H9 (cell line): ENCODE data around the gene GABRB3. TPM values are rescaled to one million over a fixed set of nuclear protein-coding genes. Genes with fewer than 3 reads are reported as not detected.

Experiments
- DNase-seq: peaks from one replicate; pipeline ENCODE4 v3.0.0-alpha.2; 2017
- H2AFZ ChIP-seq: one replicate; pipeline ENCODE4 v1.6.1; 2013; ENCODE audit warnings: mild to moderate bottlenecking, low read length, control low read depth, moderate library complexity
- H2AK5ac ChIP-seq: 2 replicates; pipeline ENCODE4 v1.6.1; 2013; ENCODE audit warnings: low read length, control low read depth, mixed read lengths; ENCODE audit not compliant: insufficient read length
- H2BK120ac ChIP-seq: one replicate; pipeline ENCODE4 v1.6.1; 2013; ENCODE audit warnings: low read depth, mild to moderate bottlenecking, low read length, control low read depth, inconsistent platforms; ENCODE audit not compliant: poor library complexity, severe bottlenecking
- H2BK12ac ChIP-seq: 2 replicates; pipeline ENCODE4 v1.6.1; 2013; ENCODE audit warnings: low read length, control low read depth, mixed read lengths, low read depth; ENCODE audit not compliant: insufficient read length
- H2BK15ac ChIP-seq: 2 replicates; pipeline ENCODE4 v1.6.1; 2013; ENCODE audit warnings: low read depth, low read length, control low read depth
- H2BK20ac ChIP-seq: one replicate; pipeline ENCODE4 v1.6.1; 2013; ENCODE audit warnings: low read depth, mild to moderate bottlenecking, low read length, control low read depth, inconsistent platforms; ENCODE audit not compliant: poor library complexity, severe bottlenecking
- H2BK5ac ChIP-seq: 2 replicates; pipeline ENCODE4 v1.6.1; 2013; ENCODE audit warnings: low read length, control low read depth, mixed read lengths; ENCODE audit not compliant: insufficient read length
- H3K14ac ChIP-seq: 2 replicates; pipeline ENCODE4 v1.6.1; 2013; ENCODE audit warnings: low read length, control low read depth; ENCODE audit not compliant: insufficient read depth
- H3K18ac ChIP-seq: 2 replicates; pipeline ENCODE4 v1.6.1; 2013; ENCODE audit warnings: low read depth, mild to moderate bottlenecking, mixed read lengths, low read length, control low read depth; ENCODE audit not compliant: insufficient read length
- H3K23ac ChIP-seq: 2 replicates; pipeline ENCODE4 v1.6.1; 2013; ENCODE audit warnings: low read length, control low read depth, mixed read lengths, low read depth; ENCODE audit not compliant: insufficient read length
- H3K23me2 ChIP-seq: 2 replicates; pipeline ENCODE4 v1.6.1; 2013; ENCODE audit warnings: low read depth, mild to moderate bottlenecking, mixed read lengths, low read length, control low read depth; ENCODE audit not compliant: insufficient read length, poor library complexity, severe bottlenecking
- H3K27ac ChIP-seq: 2 replicates; pipeline ENCODE4 v1.5.1; 2013; ENCODE audit warnings: low read length, control low read depth, mixed read lengths, low read depth; ENCODE audit not compliant: insufficient read length
- H3K27me3 ChIP-seq: 2 replicates; pipeline ENCODE4 v1.6.1; 2013; ENCODE audit warnings: low read length, control low read depth, inconsistent platforms; ENCODE audit not compliant: insufficient read depth
- H3K4ac ChIP-seq: 2 replicates; pipeline ENCODE4 v1.6.1; 2013; ENCODE audit warnings: low read depth, mild to moderate bottlenecking, control low read depth, inconsistent platforms, low read length, moderate library complexity
- H3K4me1 ChIP-seq: 2 replicates; pipeline ENCODE4 v1.6.1; 2013; ENCODE audit warnings: low read length, control low read depth, inconsistent platforms; ENCODE audit not compliant: insufficient read depth
- H3K4me2 ChIP-seq: 2 replicates; pipeline ENCODE4 v1.6.1; 2013; ENCODE audit warnings: low read length, control low read depth, mixed read lengths; ENCODE audit not compliant: insufficient read length, insufficient read depth
- H3K56ac ChIP-seq: 2 replicates; pipeline ENCODE4 v1.6.1; 2013; ENCODE audit warnings: low read depth, mild to moderate bottlenecking, mixed read lengths, low read length, control low read depth; ENCODE audit not compliant: insufficient read length
- H3K79me1 ChIP-seq: 2 replicates; pipeline ENCODE4 v1.6.1; 2013; ENCODE audit warnings: low read depth, mild to moderate bottlenecking, moderate library complexity, low read length, control low read depth, inconsistent platforms; ENCODE audit not compliant: insufficient read depth, poor library complexity, severe bottlenecking
- H3K79me2 ChIP-seq: 2 replicates; pipeline ENCODE4 v1.6.1; 2013; ENCODE audit warnings: low read length, control low read depth, inconsistent platforms; ENCODE audit not compliant: insufficient read depth
- H3K9ac ChIP-seq: 2 replicates; pipeline ENCODE4 v1.6.1; 2013; ENCODE audit warnings: low read length, control low read depth, mixed read lengths; ENCODE audit not compliant: insufficient read length; ENCODE audit errors: extremely low read depth
- H3K9me3 ChIP-seq: one replicate; pipeline ENCODE4 v1.6.1; 2013; ENCODE audit warnings: low read depth, low read length, inconsistent platforms; ENCODE audit not compliant: control insufficient read depth
- H3T11ph ChIP-seq: one replicate; pipeline ENCODE4 v1.6.1; 2013; ENCODE audit warnings: mild to moderate bottlenecking, low read length, control low read depth, inconsistent platforms
- H4K20me1 ChIP-seq: one replicate; pipeline ENCODE4 v1.6.1; 2013; ENCODE audit not compliant: control insufficient read depth, insufficient read length, insufficient read depth
- H4K5ac ChIP-seq: 2 replicates; pipeline ENCODE4 v1.6.1; 2013; ENCODE audit warnings: low read depth, mild to moderate bottlenecking, mixed read lengths, low read length, control low read depth; ENCODE audit not compliant: insufficient read length
- H4K8ac ChIP-seq: replicated peaks from 2 replicates; pipeline ENCODE4 v1.6.1; 2013; ENCODE audit warnings: low read length, control low read depth, mixed read lengths, low read depth; ENCODE audit not compliant: insufficient read length
- H4K91ac ChIP-seq: 2 replicates; pipeline ENCODE4 v1.6.1; 2013; ENCODE audit warnings: low read depth, mild to moderate bottlenecking, moderate library complexity, mixed read lengths, low read length, control low read depth; ENCODE audit not compliant: insufficient read length
- H3K27ac Mint-ChIP-seq, 3 experiments: 2 replicates in 2 of 3; 3 replicates in 1 of 3; pipeline ENCODE4 v1.8.0; 2020 to 2021; ENCODE audit warnings: mixed read lengths in 3 of 3, mild to moderate bottlenecking in 1 of 3, moderate library complexity in 1 of 3
- H3K27me3 Mint-ChIP-seq: 2 replicates; pipeline ENCODE4 v1.8.0; 2021; ENCODE audit warnings: low read depth, mild to moderate bottlenecking, moderate library complexity, mixed read lengths
- H3K36me3 Mint-ChIP-seq, 3 experiments: 2 replicates in 2 of 3; 3 replicates in 1 of 3; pipeline ENCODE4 v1.8.0; 2020 to 2021; ENCODE audit warnings: low read depth in 3 of 3, mixed read lengths in 3 of 3; ENCODE audit not compliant: insufficient read depth in 1 of 3
- H3K4me1 Mint-ChIP-seq, 2 experiments: 2 replicates each; pipeline ENCODE4 v1.8.0; 2020; ENCODE audit warnings: mixed read lengths in 2 of 2
- H3K4me3 Mint-ChIP-seq, 2 experiments: 2 replicates in 1 of 2; 3 replicates in 1 of 2; pipeline ENCODE4 v1.8.0; 2020 to 2021; ENCODE audit warnings: mild to moderate bottlenecking in 2 of 2, mixed read lengths in 2 of 2, moderate library complexity in 1 of 2
- H3K9me3 Mint-ChIP-seq, 2 experiments: 2 replicates in 1 of 2; 3 replicates in 1 of 2; pipeline ENCODE4 v1.8.0; 2020; ENCODE audit warnings: mild to moderate bottlenecking in 2 of 2, mixed read lengths in 2 of 2, moderate library complexity in 1 of 2
- WGBS: extraction: QIAGEN DNeasy Blood & Tissue Kit; methylation state at CpG from one replicate; pipeline ENCODE4 v1.1.7; 2013; ENCODE audit warnings: missing lambda C conversion rate, low lambda C conversion rate, mixed read lengths; ENCODE audit not compliant: insufficient read length; ENCODE audit errors: extremely low coverage; 5-methylcytosine and 5-hydroxymethylcytosine counted together
- total RNA-seq: library from RNA; stranded (reverse); gene quantifications from 2 replicates; pipeline ENCODE4 v1.2.1, GENCODE V29; 2021
- TF ChIP-seq, protein P1 (sequence below): fragments of 200-600 bp; sonication (generic); conservative IDR thresholded peaks from 3 replicates; pipeline ENCODE4 v1.8.0; 2021; ENCODE audit warnings: antibody characterized with exemption, mild to moderate bottlenecking

Gene GABRB3
- total RNA-seq, 1 experiment from 2014 or later, result 98.2 TPM

DNA sequence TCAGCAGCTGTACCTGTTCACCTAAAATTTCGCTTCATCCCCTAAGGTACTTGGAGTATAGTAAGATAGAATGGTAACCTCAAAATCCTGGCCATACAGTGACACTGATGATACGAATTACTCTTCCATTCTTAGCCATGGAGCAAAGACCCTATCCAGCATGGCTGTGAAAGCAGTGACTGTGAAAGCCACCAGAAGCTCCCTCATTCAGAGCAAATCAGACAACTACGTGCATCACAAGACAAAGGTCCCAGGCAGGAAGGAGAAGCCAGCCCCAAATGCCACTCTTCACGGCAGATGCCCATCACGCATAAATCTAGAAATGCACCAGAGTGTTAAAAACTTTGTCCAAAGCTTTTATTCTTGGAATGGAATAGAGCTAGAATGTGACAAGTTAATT lies 99.4 kb downstream of the GABRB3 start:
- H3K27ac ChIP-seq, result no peak overlapping the region
- H3K4ac ChIP-seq, result no peak overlapping the region
- no CpG with 5 or more reads among the region's 5 CpGs for WGBS

More for the DNA sequence above, 99.4 kb downstream of the GABRB3 start:
- TF ChIP-seq, protein P1, sequence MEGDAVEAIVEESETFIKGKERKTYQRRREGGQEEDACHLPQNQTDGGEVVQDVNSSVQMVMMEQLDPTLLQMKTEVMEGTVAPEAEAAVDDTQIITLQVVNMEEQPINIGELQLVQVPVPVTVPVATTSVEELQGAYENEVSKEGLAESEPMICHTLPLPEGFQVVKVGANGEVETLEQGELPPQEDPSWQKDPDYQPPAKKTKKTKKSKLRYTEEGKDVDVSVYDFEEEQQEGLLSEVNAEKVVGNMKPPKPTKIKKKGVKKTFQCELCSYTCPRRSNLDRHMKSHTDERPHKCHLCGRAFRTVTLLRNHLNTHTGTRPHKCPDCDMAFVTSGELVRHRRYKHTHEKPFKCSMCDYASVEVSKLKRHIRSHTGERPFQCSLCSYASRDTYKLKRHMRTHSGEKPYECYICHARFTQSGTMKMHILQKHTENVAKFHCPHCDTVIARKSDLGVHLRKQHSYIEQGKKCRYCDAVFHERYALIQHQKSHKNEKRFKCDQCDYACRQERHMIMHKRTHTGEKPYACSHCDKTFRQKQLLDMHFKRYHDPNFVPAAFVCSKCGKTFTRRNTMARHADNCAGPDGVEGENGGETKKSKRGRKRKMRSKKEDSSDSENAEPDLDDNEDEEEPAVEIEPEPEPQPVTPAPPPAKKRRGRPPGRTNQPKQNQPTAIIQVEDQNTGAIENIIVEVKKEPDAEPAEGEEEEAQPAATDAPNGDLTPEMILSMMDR, result no peak
- no peaks in the 10 kb centered on the region; a peak in 1 of 5 replicates for H3K9me3 Mint-ChIP-seq
- no peak overlapping the region for H2BK120ac ChIP-seq
- H3K79me1 ChIP-seq, result no peaks in the 10 kb centered on the region
- no peak overlapping the region for H3K18ac ChIP-seq
- H2BK12ac ChIP-seq, result no peak overlapping the region
- no peak overlapping the region for H2BK15ac ChIP-seq
- no peak overlapping the region for H4K91ac ChIP-seq
- H3K4me2 ChIP-seq, result no peak overlapping the region
- peaks cover 11% of the 10 kb centered on the region; the same call in 1 of the 2 replicates for H3K79me2 ChIP-seq
- no peak overlapping the region for H2AFZ ChIP-seq
- H2BK20ac ChIP-seq, result no peak overlapping the region
- H3K9me3 ChIP-seq, result no peaks in the 10 kb centered on the region
- no peak overlapping the region for H3T11ph ChIP-seq
- H3K4me3 Mint-ChIP-seq, result no peak overlapping the region
- peaks cover 6% of the 10 kb centered on the region; the same call in 1 of the 2 replicates for H3K4me1 ChIP-seq
- H2BK5ac ChIP-seq, result no peak overlapping the region
- H3K36me3 Mint-ChIP-seq, result no peaks in the 10 kb centered on the region; a peak in 1 of 7 replicates
- no peak overlapping the region for H2AK5ac ChIP-seq
- H3K23ac ChIP-seq, result no peak overlapping the region
- H3K56ac ChIP-seq, result no peak overlapping the region
- H4K20me1 ChIP-seq, result no peaks in the 10 kb centered on the region
- no peak overlapping the region for H3K9ac ChIP-seq
- H3K27me3 ChIP-seq, result no peaks in the 10 kb centered on the region
- H4K8ac ChIP-seq, result no peak overlapping the region
- H3K4me1 Mint-ChIP-seq, result peaks cover 38 to 40% of the 10 kb centered on the region in 2 experiments
- no peaks in the 10 kb centered on the region; the same call in 1 of the 2 replicates for H3K27me3 Mint-ChIP-seq
- no peak overlapping the region for H4K5ac ChIP-seq
- H3K23me2 ChIP-seq, result no peaks in the 10 kb centered on the region
- no peak overlapping the region for H3K14ac ChIP-seq
- DNase-seq, result no peak
- no peak overlapping the region; a peak in 1 of 7 replicates for H3K27ac Mint-ChIP-seq
